Glutamatergic neuron (in vitro differentiated cells): ENCODE data around the gene PRPF31. TPM values are rescaled to one million over a fixed set of nuclear protein-coding genes. Genes with fewer than 3 reads are reported as not detected.

Experiments used
- DNase-seq: peaks from one replicate; pipeline ENCODE4 v3.0.0; 2022
- H3K27ac Mint-ChIP-seq: one replicate; pipeline ENCODE4 v1.8.0; 2020; ENCODE audit warnings: mild to moderate bottlenecking, mixed read lengths, inconsistent platforms; ENCODE audit not compliant: unreplicated experiment
- H3K27me3 Mint-ChIP-seq: one replicate; pipeline ENCODE4 v1.8.0; 2020; ENCODE audit warnings: mild to moderate bottlenecking, moderate library complexity, mixed read lengths, inconsistent platforms; ENCODE audit not compliant: unreplicated experiment
- H3K36me3 Mint-ChIP-seq: one replicate; pipeline ENCODE4 v1.8.0; 2020; ENCODE audit warnings: mild to moderate bottlenecking, mixed read lengths, inconsistent platforms; ENCODE audit not compliant: unreplicated experiment
- H3K4me1 Mint-ChIP-seq: one replicate; pipeline ENCODE4 v1.8.0; 2020; ENCODE audit warnings: mild to moderate bottlenecking, low read depth, mixed read lengths, inconsistent platforms; ENCODE audit not compliant: unreplicated experiment
- H3K4me3 Mint-ChIP-seq: one replicate; pipeline ENCODE4 v1.8.0; 2020; ENCODE audit warnings: mild to moderate bottlenecking, mixed read lengths, inconsistent platforms; ENCODE audit not compliant: unreplicated experiment
- H3K9me3 Mint-ChIP-seq: one replicate; pipeline ENCODE4 v1.8.0; 2020; ENCODE audit warnings: mild to moderate bottlenecking, moderate library complexity, mixed read lengths, inconsistent platforms; ENCODE audit not compliant: unreplicated experiment
- CTCF ChIP-seq: fragments of 200-600 bp; sonication (generic); IDR thresholded peaks from one replicate; pipeline ENCODE4 v1.5.0; 2021; ENCODE audit not compliant: partially characterized antibody, unreplicated experiment
- total RNA-seq: library from RNA; stranded (reverse); fragmentation: NEBNext Ultra II Directional; extraction: Animal tissue kit (Norgen Biotek cat#: 25700); gene quantifications from one replicate; pipeline ENCODE4 v1.2.1, GENCODE V29; 2021; ENCODE audit not compliant: unreplicated experiment

Gene PRPF31
- total RNA-seq, 1 donor from 2014 or later: 55.5 TPM

GRCh38 chr19:54109651-54110050, 5.9 kb upstream of the PRPF31 start:
- DNase-seq: no peak
- H3K36me3 Mint-ChIP-seq: peaks cover 3% of the 10 kb centered on the region
- H3K9me3 Mint-ChIP-seq: peaks cover 9% of the 10 kb centered on the region
- H3K27me3 Mint-ChIP-seq: peaks cover 2% of the 10 kb centered on the region
- H3K27ac Mint-ChIP-seq: no peak overlapping the region
- no peak for TF ChIP-seq CTCF
- H3K4me3 Mint-ChIP-seq: no peak overlapping the region
- peaks cover 5% of the 10 kb centered on the region for H3K4me1 Mint-ChIP-seq

GRCh38 chr19:54114340-54115108, 1.0 kb upstream of the PRPF31 start:
- no peak for TF ChIP-seq CTCF
- H3K27ac Mint-ChIP-seq: peak overlapping the region; percentile 76
- peak overlapping the region; percentile 96 for H3K4me3 Mint-ChIP-seq
- peaks cover 17% of the 10 kb centered on the region for H3K9me3 Mint-ChIP-seq
- DNase-seq: no peak
- peaks cover 10% of the 10 kb centered on the region for H3K4me1 Mint-ChIP-seq
- H3K27me3 Mint-ChIP-seq: peaks cover 15% of the 10 kb centered on the region
- H3K36me3 Mint-ChIP-seq: peaks cover 8% of the 10 kb centered on the region

GRCh38 chr19:54121259-54121658, 5.7 kb downstream of the PRPF31 start:
- peaks cover 2% of the 10 kb centered on the region for H3K9me3 Mint-ChIP-seq
- H3K27me3 Mint-ChIP-seq: peaks cover 6% of the 10 kb centered on the region
- H3K4me1 Mint-ChIP-seq: peaks cover 3% of the 10 kb centered on the region
- no peak for TF ChIP-seq CTCF
- H3K36me3 Mint-ChIP-seq: no peaks in the 10 kb centered on the region
- no peak overlapping the region for H3K4me3 Mint-ChIP-seq
- H3K27ac Mint-ChIP-seq: no peak overlapping the region
- no peak for DNase-seq

- Mint-ChIP-seq H3K27ac (no peak overlapping the region), H3K4me1 (no peaks in the 10 kb centered on the region), H3K27me3 (peaks cover 3% of the 10 kb centered on the region), H3K9me3 (peaks cover 2% of the 10 kb centered on the region), H3K4me3 (no peak overlapping the region), H3K36me3 (no peaks in the 10 kb centered on the region)
- DNase-seq: no peak
- TF ChIP-seq CTCF: no peak
These were observed 8.1 kb downstream of the PRPF31 start for GRCh38 chr19:54123682-54124081.

- DNase-seq: no peak
- Mint-ChIP-seq H3K4me3 (no peak overlapping the region), H3K9me3 (peaks cover 2% of the 10 kb centered on the region), H3K27me3 (peaks cover 3% of the 10 kb centered on the region), H3K36me3 (no peaks in the 10 kb centered on the region), H3K27ac (no peak overlapping the region), H3K4me1 (no peaks in the 10 kb centered on the region)
- no peak for TF ChIP-seq CTCF
These were observed 8.8 kb downstream of the PRPF31 start for GRCh38 chr19:54124393-54124792.
